DOHH2 (cell line): Measurements from ENCODE around the gene DCAF5.

Experiments used
- CTCF ChIP-seq: fragments of 200-600 bp; sonication (generic); IDR thresholded peaks from one replicate; pipeline ENCODE4 v1.5.1; 2014; ENCODE audit warnings: antibody characterized with exemption, mild to moderate bottlenecking, low read depth, low read length; ENCODE audit not compliant: poor library complexity, severe bottlenecking
- EZH2phosphoT487 ChIP-seq: fragments of 200-600 bp; sonication (generic); IDR thresholded peaks from 2 replicates; pipeline ENCODE4 v1.6.1; 2017; ENCODE audit warnings: borderline replicate concordance, mild to moderate bottlenecking, antibody characterized with exemption, low read length, moderate library complexity, mixed read lengths

DNA sequence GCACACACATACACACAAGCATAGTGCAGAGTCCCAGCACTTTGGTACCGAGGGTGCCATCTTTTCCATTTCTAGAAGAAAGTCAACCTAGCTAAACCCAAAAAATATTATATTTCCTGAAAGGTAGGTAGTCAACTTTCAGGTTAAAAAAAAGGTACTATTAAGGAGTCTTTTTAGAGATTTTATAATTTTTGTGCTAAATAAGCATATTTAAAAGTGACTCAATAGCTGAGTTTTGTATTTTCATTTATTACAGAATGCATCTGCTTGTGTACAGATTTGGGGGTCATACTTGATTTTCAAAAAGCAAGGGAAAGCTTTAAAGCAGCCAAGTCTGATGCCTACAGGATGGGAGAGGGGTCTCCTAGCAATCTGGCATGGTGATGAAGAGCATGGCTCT is 34.6 kb downstream of the DCAF5 start:
- TF ChIP-seq CTCF (no peak), EZH2phosphoT487 (no peak)
